ENCODE measurements around the gene RAPSN.

Gene RAPSN

DNA sequence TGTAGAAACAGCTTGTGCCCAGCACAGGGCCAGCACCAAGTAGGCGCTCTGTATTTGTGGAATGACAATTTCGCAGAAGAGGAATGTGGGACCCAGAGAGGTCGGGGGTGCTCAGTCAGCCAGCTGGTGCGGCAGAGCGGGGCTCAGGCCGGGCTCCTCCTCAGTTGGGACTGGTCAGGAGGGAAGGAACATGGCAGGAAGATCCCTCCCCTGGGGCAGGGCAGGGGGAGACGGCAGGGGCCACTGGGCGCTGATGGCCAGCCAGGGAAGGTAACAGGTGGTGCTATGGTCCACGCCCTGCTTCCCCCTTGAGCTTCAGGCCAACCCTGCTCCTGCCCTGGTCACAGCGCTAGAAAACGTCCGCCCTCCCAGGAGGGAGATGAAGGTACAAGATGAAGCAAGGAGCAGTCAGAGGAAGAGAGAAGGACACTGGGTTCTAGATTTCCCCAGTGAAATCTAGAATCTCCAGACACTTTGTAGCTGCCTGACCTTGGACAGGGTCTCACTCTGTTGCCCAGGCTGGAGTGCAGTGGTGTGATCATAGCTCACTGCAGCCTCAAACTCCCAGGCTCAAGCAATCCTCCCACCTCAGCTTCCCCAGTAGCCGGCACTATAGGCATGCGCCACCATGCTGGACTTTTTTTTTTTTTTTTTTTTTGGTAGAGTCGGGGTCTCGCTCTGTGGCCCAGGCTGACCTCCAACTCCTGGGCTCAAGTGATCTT lies 57.1 kb downstream of the RAPSN start:
- H3K27me3 ChIP-seq (ENCODE audit: control insufficient read depth in 2 of 2, insufficient read depth in 2 of 2, low read length in 2 of 2) = no peaks in the 10 kb centered on the region
- H3K9me3 ChIP-seq (ENCODE audit: control insufficient read depth in 2 of 2, low read length in 2 of 2) = no peaks in the 10 kb centered on the region
- H3K36me3 ChIP-seq (ENCODE audit: control insufficient read depth in 2 of 2, insufficient read depth in 2 of 2, low read length in 2 of 2) = no peaks in the 10 kb centered on the region
- H3K4me1 ChIP-seq (ENCODE audit: control insufficient read depth in 2 of 2, insufficient read depth in 2 of 2, low read length in 2 of 2) = peaks cover 13 to 17% of the 10 kb centered on the region in 2 donors
- peak overlapping the region in 1 of 2 donors; percentile 14 for H3K9ac ChIP-seq (ENCODE audit: low read depth in 1 of 2, low read length in 2 of 2)
- H3K27ac ChIP-seq (ENCODE audit: low read depth in 2 of 2, low read length in 2 of 2) = peak overlapping the region; percentile 14 to 89
- no peak overlapping the region for H3K4me3 ChIP-seq (ENCODE audit: low read length in 2 of 2)

DNA sequence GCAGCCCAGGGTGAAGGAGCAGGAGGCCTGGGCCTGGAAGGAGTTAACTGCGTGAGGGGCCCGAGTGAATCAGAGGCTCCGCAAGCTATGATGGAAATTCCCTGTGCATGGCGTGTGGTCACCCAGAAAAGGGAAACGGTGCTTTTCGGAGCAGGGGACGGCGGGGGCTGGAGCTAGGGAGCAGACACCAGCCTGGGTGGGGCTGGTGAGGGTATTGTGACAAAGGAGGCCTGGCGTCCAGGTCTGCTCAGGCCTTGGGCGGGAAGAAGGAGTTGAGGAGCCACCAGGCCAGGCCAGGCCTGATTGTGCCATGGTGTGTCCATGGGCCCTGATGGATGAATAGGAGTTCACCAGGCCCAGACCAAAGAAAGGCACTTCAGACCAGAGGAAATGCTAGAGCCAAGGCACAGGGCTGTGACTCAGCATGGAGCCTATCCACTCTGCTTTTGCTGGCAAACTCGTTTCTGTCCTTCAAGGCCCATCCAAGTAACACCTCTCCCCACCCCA lies 57.8 kb downstream of the RAPSN start:
- peak overlapping the region in 1 of 2 donors; percentile 89 for H3K27ac ChIP-seq (ENCODE audit: low read depth in 2 of 2, low read length in 2 of 2)
- H3K4me1 ChIP-seq (ENCODE audit: control insufficient read depth in 2 of 2, insufficient read depth in 2 of 2, low read length in 2 of 2) = peaks cover 13 to 17% of the 10 kb centered on the region in 2 donors
- H3K9me3 ChIP-seq (ENCODE audit: control insufficient read depth in 2 of 2, low read length in 2 of 2) = no peaks in the 10 kb centered on the region
- H3K4me3 ChIP-seq (ENCODE audit: low read length in 2 of 2) = no peak overlapping the region
- no peaks in the 10 kb centered on the region for H3K27me3 ChIP-seq (ENCODE audit: control insufficient read depth in 2 of 2, insufficient read depth in 2 of 2, low read length in 2 of 2)
- H3K9ac ChIP-seq (ENCODE audit: low read depth in 1 of 2, low read length in 2 of 2) = no peak overlapping the region
- no peaks in the 10 kb centered on the region for H3K36me3 ChIP-seq (ENCODE audit: control insufficient read depth in 2 of 2, insufficient read depth in 2 of 2, low read length in 2 of 2)

DNA sequence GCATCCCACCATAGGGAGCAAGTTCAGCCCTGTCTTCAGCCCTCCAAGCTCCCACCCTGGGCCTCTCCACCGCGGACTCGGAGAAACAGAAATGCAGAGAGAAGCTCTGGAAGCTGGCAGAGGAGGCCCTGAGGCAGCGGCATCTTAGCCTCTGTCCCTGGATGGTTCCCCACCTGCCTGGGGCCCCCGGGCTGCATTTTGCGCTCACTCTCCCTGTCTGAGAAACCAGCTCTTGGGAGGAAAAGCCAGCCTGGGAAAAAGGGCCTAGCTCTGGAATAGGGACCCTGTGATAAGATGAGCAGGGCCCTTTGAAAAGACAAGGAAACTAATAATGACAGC lies 58.5 kb downstream of the RAPSN start:
- no peaks in the 10 kb centered on the region for H3K27me3 ChIP-seq (ENCODE audit: control insufficient read depth in 2 of 2, insufficient read depth in 2 of 2, low read length in 2 of 2)
- H3K36me3 ChIP-seq (ENCODE audit: control insufficient read depth in 2 of 2, insufficient read depth in 2 of 2, low read length in 2 of 2) = no peaks in the 10 kb centered on the region
- H3K27ac ChIP-seq (ENCODE audit: low read depth in 2 of 2, low read length in 2 of 2) = peak overlapping the region in 1 of 2 donors; percentile 89
- H3K9me3 ChIP-seq (ENCODE audit: control insufficient read depth in 2 of 2, low read length in 2 of 2) = no peaks in the 10 kb centered on the region
- no peak overlapping the region for H3K4me3 ChIP-seq (ENCODE audit: low read length in 2 of 2)
- peaks cover 10 to 16% of the 10 kb centered on the region in 2 donors for H3K4me1 ChIP-seq (ENCODE audit: control insufficient read depth in 2 of 2, insufficient read depth in 2 of 2, low read length in 2 of 2)
- no peak overlapping the region for H3K9ac ChIP-seq (ENCODE audit: low read depth in 1 of 2, low read length in 2 of 2)

DNA sequence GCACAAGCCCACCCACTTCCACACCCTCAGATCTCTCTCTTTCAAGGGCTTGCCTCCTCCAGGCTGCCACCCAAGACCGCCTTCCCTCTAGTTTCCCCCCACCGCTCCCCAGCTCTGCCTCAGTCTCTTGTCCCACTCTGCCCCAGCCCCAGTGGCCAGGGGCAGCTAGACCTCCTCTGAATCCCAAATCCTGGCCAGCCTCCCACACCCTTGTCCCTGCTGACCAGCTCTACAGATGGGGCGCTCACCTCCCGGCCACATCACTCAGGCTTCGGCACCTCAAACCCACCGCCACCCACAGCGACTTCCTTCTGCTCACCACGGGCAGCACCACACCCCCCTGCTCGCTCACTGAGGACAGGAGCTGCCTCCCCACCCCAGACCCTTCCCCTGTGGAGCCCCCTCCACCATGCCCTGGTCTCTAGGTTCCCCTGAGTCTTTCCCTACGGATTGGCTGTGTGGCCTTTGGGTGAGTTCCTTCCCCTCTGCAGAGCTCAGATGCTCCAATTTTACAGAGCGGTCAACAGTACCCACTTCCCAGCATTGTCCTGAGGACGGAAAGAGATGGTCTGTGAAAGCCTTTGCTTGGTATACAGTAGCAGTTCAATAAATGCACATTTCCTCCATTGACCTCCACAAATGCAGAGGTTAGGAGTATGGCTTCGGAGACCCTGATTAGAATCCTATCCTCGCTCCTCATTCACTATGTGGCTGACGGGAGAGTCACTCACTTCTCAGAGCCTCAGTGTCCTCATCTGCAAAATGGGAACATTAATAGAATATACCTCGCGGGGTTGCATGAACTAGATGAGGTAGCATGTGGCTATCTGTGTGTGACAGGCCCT lies 59.1 kb downstream of the RAPSN start:
- Histone ChIP-seq H3K9ac (ENCODE audit: low read depth in 1 of 2, low read length in 2 of 2) (no peak overlapping the region), H3K9me3 (ENCODE audit: control insufficient read depth in 2 of 2, low read length in 2 of 2) (no peaks in the 10 kb centered on the region), H3K4me1 (ENCODE audit: control insufficient read depth in 2 of 2, insufficient read depth in 2 of 2, low read length in 2 of 2) (peaks cover 10% of the 10 kb centered on the region in 2 donors), H3K4me3 (ENCODE audit: low read length in 2 of 2) (no peak overlapping the region), H3K36me3 (ENCODE audit: control insufficient read depth in 2 of 2, insufficient read depth in 2 of 2, low read length in 2 of 2) (no peaks in the 10 kb centered on the region), H3K27me3 (ENCODE audit: control insufficient read depth in 2 of 2, insufficient read depth in 2 of 2, low read length in 2 of 2) (no peaks in the 10 kb centered on the region), H3K27ac (ENCODE audit: low read depth in 2 of 2, low read length in 2 of 2) (peak overlapping the region in 1 of 2 donors; percentile 89)

DNA sequence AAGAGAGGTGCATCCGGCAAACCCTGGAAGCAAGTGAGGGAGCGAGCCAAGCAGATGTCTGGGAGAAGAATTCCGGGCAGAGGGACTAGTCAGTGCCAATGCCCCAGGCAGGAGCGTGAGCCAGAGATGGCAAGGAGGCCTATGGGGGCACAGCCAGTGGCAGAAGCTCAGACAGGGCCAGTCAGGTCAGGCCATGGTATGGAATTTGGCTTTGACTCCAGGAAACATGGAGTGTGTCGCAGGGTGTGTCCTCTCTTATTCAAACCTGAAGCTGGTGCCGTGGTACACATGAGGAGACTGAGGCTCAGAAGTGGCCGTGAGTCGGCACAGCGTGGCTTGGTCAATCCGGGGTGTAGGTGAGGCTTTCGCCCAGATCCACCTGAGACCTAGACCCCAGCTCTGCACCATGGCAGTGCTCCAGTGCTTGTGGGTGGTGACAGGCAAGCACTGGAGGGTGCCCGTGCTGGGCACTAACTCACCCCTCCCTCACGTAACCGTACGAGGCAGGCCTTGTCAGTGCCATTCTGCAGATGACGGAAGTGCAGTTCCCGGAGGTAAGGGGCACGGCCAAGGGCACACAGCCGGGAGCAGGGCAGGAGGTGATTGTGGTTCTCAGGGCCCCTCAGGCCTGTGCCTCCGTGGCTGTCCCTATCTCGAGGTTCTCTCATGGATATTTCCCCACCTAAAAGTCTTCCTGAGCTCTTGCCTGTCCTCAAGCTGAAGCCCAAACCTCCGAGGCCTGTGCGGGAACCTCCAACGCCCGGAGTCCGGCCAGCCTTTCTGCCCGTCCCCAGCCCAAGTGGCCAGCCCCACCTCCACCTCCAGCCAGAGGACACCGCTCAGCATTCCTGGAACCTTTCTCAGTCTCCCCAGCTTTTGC lies 60.0 kb downstream of the RAPSN start:
- H3K9me3 ChIP-seq (ENCODE audit: control insufficient read depth in 2 of 2, low read length in 2 of 2) = no peaks in the 10 kb centered on the region
- peak overlapping the region in 1 of 2 donors; percentile 3 for H3K4me3 ChIP-seq (ENCODE audit: low read length in 2 of 2)
- H3K27me3 ChIP-seq (ENCODE audit: control insufficient read depth in 2 of 2, insufficient read depth in 2 of 2, low read length in 2 of 2) = no peaks in the 10 kb centered on the region
- H3K4me1 ChIP-seq (ENCODE audit: control insufficient read depth in 2 of 2, insufficient read depth in 2 of 2, low read length in 2 of 2) = peaks cover 5 to 7% of the 10 kb centered on the region in 2 donors
- H3K36me3 ChIP-seq (ENCODE audit: control insufficient read depth in 2 of 2, insufficient read depth in 2 of 2, low read length in 2 of 2) = no peaks in the 10 kb centered on the region
- H3K9ac ChIP-seq (ENCODE audit: low read depth in 1 of 2, low read length in 2 of 2) = no peak overlapping the region
- H3K27ac ChIP-seq (ENCODE audit: low read depth in 2 of 2, low read length in 2 of 2) = peak overlapping the region in 1 of 2 donors; percentile 32

DNA sequence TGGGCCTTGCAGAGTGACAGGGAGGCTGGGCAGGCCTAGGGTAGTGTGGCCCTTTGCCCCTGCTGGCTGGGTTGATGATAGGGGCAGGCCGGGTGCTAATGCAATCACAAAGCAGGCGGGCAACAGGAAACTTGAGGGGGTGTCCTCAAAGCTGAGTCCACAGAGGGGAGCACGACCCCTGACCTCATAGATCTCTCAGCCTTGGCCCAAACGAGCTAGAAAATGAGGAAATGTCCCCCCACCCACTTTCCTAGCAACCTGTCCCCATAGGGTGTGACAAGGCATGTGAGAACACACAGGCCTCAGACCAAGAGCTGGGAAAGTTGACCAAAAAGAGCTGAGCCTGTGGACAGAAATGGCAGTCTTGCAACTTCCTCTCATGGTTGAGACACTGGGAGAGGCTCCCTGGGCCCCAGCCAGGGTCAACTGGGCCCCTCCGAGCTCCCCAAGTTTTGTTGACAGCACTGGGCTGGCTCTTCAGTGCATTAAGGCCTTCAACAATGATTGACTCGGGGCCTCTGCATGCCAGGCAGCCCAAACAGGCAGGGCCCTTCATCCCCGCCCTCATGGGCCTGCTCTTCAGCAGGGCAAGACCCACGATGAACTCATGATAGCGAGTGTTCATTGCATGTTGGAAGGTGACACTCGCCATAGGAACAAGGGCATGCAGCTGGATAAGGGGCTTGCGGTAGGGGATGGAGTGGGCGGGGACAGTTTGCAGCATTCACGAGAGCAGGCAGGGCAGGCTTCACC lies 60.8 kb downstream of the RAPSN start:
- no peaks in the 10 kb centered on the region for H3K27me3 ChIP-seq (ENCODE audit: control insufficient read depth in 2 of 2, insufficient read depth in 2 of 2, low read length in 2 of 2)
- H3K36me3 ChIP-seq (ENCODE audit: control insufficient read depth in 2 of 2, insufficient read depth in 2 of 2, low read length in 2 of 2) = no peaks in the 10 kb centered on the region
- H3K9me3 ChIP-seq (ENCODE audit: control insufficient read depth in 2 of 2, low read length in 2 of 2) = no peaks in the 10 kb centered on the region
- no peak overlapping the region for H3K4me3 ChIP-seq (ENCODE audit: low read length in 2 of 2)
- H3K27ac ChIP-seq (ENCODE audit: low read depth in 2 of 2, low read length in 2 of 2) = peak overlapping the region in 1 of 2 donors; percentile 32
- H3K4me1 ChIP-seq (ENCODE audit: control insufficient read depth in 2 of 2, insufficient read depth in 2 of 2, low read length in 2 of 2) = no peaks in the 10 kb centered on the region
- H3K9ac ChIP-seq (ENCODE audit: low read depth in 1 of 2, low read length in 2 of 2) = no peak overlapping the region

Data from mucosa of rectum (tissue), 2 donors.